Keratinocyte (primary cell): ENCODE data around the gene SNX21. TPM values are rescaled to one million over a fixed set of nuclear protein-coding genes. Genes with fewer than 3 reads are reported as not detected.

ENCODE experiments used
- DNase-seq: peaks from one replicate; pipeline ENCODE4 v3.0.0-alpha.2; 2011; ENCODE audit warnings: low read depth, missing footprints, low spot score
- FAIRE-seq: peaks from 2 replicates; lab custom pipeline; 2011; peaks lifted over from hg19 to GRCh38; lab: Jason Lieb, UNC
- H2AFZ ChIP-seq: 2 replicates; pipeline ENCODE4 v1.6.0; 2012; ENCODE audit warnings: low read length, control low read depth, inconsistent platforms; ENCODE audit not compliant: control insufficient read depth
- H3K27ac ChIP-seq: 2 replicates; pipeline ENCODE4 v1.5.1; 2011; ENCODE audit warnings: low read length; ENCODE audit not compliant: control insufficient read depth, insufficient read depth
- H3K27me3 ChIP-seq: 3 replicates; pipeline ENCODE4 v1.6.0; 2011; ENCODE audit warnings: low read length; ENCODE audit not compliant: control insufficient read depth, insufficient read depth; ENCODE audit errors: extremely low read depth
- H3K36me3 ChIP-seq, 2 experiments: 2 replicates in 1 of 2; 3 replicates in 1 of 2; pipeline ENCODE4 v1.5.1; 2011; ENCODE audit warnings: low read length in 2 of 2, mild to moderate bottlenecking in 1 of 2; ENCODE audit not compliant: control insufficient read depth in 2 of 2, insufficient read depth in 2 of 2; ENCODE audit errors: extremely low read depth in 1 of 2
- H3K4me1 ChIP-seq: 3 replicates; pipeline ENCODE4 v1.5.1; 2011; ENCODE audit warnings: low read length; ENCODE audit not compliant: control insufficient read depth, insufficient read depth; ENCODE audit errors: extremely low read depth
- H3K4me2 ChIP-seq: 3 replicates; pipeline ENCODE4 v1.6.0; 2011; ENCODE audit warnings: low read depth, low read length; ENCODE audit not compliant: control insufficient read depth, insufficient read depth; ENCODE audit errors: extremely low read depth
- H3K4me3 ChIP-seq, 3 experiments: fragments of 200-600 bp in 1 of 3; sonication (generic) in 1 of 3; 2 replicates in 2 of 3; 3 replicates in 1 of 3; pipeline ENCODE4 v1.5.1; 2011 to 2016; ENCODE audit warnings: low read length in 3 of 3, mild to moderate bottlenecking in 3 of 3, control low read depth in 2 of 3, inconsistent platforms in 1 of 3, low read depth in 1 of 3, mixed read lengths in 1 of 3, mixed run types in 1 of 3, moderate library complexity in 1 of 3; ENCODE audit not compliant: control insufficient read depth in 2 of 3, insufficient read depth in 2 of 3; ENCODE audit errors: extremely low read depth in 1 of 3
- H3K79me2 ChIP-seq: 2 replicates; pipeline ENCODE4 v1.6.0; 2012; ENCODE audit warnings: low read length; ENCODE audit not compliant: control insufficient read depth, insufficient read depth
- H3K9ac ChIP-seq: 3 replicates; pipeline ENCODE4 v1.6.0; 2011; ENCODE audit warnings: low read length; ENCODE audit not compliant: control insufficient read depth, insufficient read depth; ENCODE audit errors: extremely low read depth
- H3K9me1 ChIP-seq: 3 replicates; pipeline ENCODE4 v1.6.0; 2011; ENCODE audit warnings: low read length; ENCODE audit not compliant: control insufficient read depth, insufficient read depth; ENCODE audit errors: extremely low read depth
- H3K9me3 ChIP-seq: 2 replicates; pipeline ENCODE4 v1.5.1; 2012; ENCODE audit warnings: low read depth, low read length; ENCODE audit not compliant: control insufficient read depth
- H4K20me1 ChIP-seq: 3 replicates; pipeline ENCODE4 v1.6.0; 2011; ENCODE audit warnings: low read length; ENCODE audit not compliant: control insufficient read depth, insufficient read depth; ENCODE audit errors: extremely low read depth
- CTCF ChIP-seq, 3 experiments: IDR thresholded peaks in 1 of 3; conservative IDR thresholded peaks in 1 of 3; optimal IDR thresholded peaks in 1 of 3; 2 replicates in 2 of 3; 3 replicates in 1 of 3; pipeline versions ENCODE3 to v1.5.1; 2011; ENCODE audit warnings: low read length in 3 of 3, mild to moderate bottlenecking in 3 of 3, moderate library complexity in 2 of 3, control low read depth in 1 of 3, inconsistent platforms in 1 of 3; ENCODE audit not compliant: insufficient read depth in 2 of 3; ENCODE audit errors: extremely low read depth in 1 of 3
- EZH2 ChIP-seq: IDR thresholded peaks from one replicate; pipeline ENCODE4 v1.6.1; 2012; ENCODE audit warnings: inconsistent platforms, mild to moderate bottlenecking, low read length, moderate library complexity
- dilution Hi-C: fragments of 300-500 bp; cut with MboI; formaldehyde crosslinking; loops from one replicate; pipeline ENCODE4 v1.7.0; 2020; ENCODE audit warnings: low sequenced_read_pairs; ENCODE audit not compliant: extremely low pct_ligation_motif_present
- polyA plus RNA-seq, 5 experiments: library from polyadenylated mRNA; depleted of rRNA in 3 of 5; stranded (reverse) in 3 of 5; stranded (forward) in 1 of 5; unstranded in 1 of 5; fragments of >200 nt; gene quantifications; 1 replicate in 1 of 5; 2 replicates in 3 of 5; 3 replicates in 1 of 5; pipeline versions ENCODE4 v1.2.1 to v1.2.3, GENCODE V29; 2011 to 2012; ENCODE audit warnings: missing spikeins in 2 of 5, low read depth in 1 of 5, low replicate concordance in 1 of 5

Gene SNX21
- polyA plus RNA-seq, 1 donor (not counting 4 experiments of a cell fraction or from before 2014, with no cell fraction given): 5.2 TPM

DNA sequence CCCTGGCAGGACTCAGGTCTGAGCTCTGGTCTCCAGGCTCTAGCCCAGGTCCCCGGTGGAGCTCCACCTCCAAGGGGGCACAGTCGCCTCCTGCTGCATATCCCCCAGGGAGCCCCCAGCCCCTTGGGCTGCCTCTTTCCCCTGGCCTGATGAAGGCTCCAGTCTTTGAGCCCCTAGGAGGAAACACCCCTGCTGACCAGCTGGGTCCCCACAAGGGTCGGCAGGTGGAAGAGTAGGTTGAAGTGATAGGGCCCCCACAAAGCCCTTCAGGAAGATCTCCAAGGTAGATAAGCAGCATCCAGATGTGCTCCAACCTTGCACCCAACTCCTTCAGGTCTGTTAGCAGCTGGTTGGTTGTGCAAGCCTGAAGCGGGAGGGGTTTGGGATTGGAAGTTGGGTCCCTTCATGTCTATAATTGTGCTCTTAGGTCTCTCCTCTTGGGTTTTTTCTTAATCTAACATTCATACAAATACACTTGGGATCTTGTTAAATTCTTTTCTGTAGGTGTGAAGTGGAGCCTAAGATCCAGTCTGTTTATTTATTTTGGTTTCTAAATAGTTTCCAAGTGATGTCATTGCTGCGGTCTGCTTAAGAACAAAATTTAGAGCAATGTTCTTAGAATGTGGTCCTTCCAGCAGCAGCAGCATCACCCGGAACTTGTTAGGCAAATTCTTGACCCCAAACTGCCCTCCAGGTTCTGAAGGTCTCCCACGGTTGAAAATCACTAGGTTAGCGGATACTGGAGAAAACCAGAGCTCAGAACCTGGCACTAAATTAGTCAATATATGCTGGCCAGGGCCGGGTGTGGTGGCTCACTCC, 16.0 kb upstream of the SNX21 start:
- H3K36me3 ChIP-seq: peaks cover 0 to 10% of the 10 kb centered on the region in 2 experiments
- no peaks in the 10 kb centered on the region for H3K9me3 ChIP-seq
- dilution Hi-C loops: no loop called here
- H3K9ac ChIP-seq: no peak overlapping the region
- H3K79me2 ChIP-seq: peaks cover 20% of the 10 kb centered on the region
- no peak overlapping the region for H3K27ac ChIP-seq
- no peak overlapping the region for H3K4me3 ChIP-seq
- H4K20me1 ChIP-seq: peaks cover 6% of the 10 kb centered on the region
- no peak for DNase-seq
- no peak for FAIRE-seq
- no peak for TF ChIP-seq EZH2
- no peak for TF ChIP-seq CTCF (optimal IDR thresholded peaks at IDR 0.05 in 1 of 3, IDR thresholded peaks at IDR 0.05 in 1 of 3, conservative IDR thresholded peaks at IDR 0.05 in 1 of 3; ENCODE audit: extremely low read depth in 1 of 3, insufficient read depth in 2 of 3, low read length in 3 of 3)
- no peak overlapping the region for H3K4me2 ChIP-seq
- no peak overlapping the region for H2AFZ ChIP-seq
- no peaks in the 10 kb centered on the region for H3K27me3 ChIP-seq
- H3K4me1 ChIP-seq: peaks cover 7% of the 10 kb centered on the region
- H3K9me1 ChIP-seq: no peaks in the 10 kb centered on the region

- H3K79me2 ChIP-seq: peaks cover 13% of the 10 kb centered on the region
- no peak overlapping the region for H3K27ac ChIP-seq
- no peaks in the 10 kb centered on the region for H3K9me3 ChIP-seq
- peaks cover 4% of the 10 kb centered on the region for H3K27me3 ChIP-seq
- TF ChIP-seq CTCF (optimal IDR thresholded peaks at IDR 0.05 in 1 of 3, IDR thresholded peaks at IDR 0.05 in 1 of 3, conservative IDR thresholded peaks at IDR 0.05 in 1 of 3; ENCODE audit: extremely low read depth in 1 of 3, insufficient read depth in 2 of 3, low read length in 3 of 3) (no peak), EZH2 (no peak)
- H3K4me1 ChIP-seq: peaks cover 11% of the 10 kb centered on the region
- no peak overlapping the region for H3K4me3 ChIP-seq
- H4K20me1 ChIP-seq: peaks cover 6% of the 10 kb centered on the region
- H3K4me2 ChIP-seq: no peak overlapping the region
- dilution Hi-C loops: no loop called here
- no peak for FAIRE-seq
- no peak for DNase-seq
- no peak overlapping the region for H3K9ac ChIP-seq
- no peak overlapping the region for H2AFZ ChIP-seq
- H3K9me1 ChIP-seq: no peaks in the 10 kb centered on the region
- peaks cover 0 to 10% of the 10 kb centered on the region in 2 experiments for H3K36me3 ChIP-seq
These were observed 15.4 kb upstream of the SNX21 start for GRCh38 chr20:45818239-45818638.
